ENCODE measurements around the gene NDUFA3. TPM values are rescaled to one million over a fixed set of nuclear protein-coding genes. Genes with fewer than 3 reads are reported as not detected.

Gene NDUFA3
- total RNA-seq, 1 experiment from 2014 or later: 27.2 TPM

- no peak for DNase-seq (ENCODE audit: low read depth)
- in situ Hi-C loops (cut with HindIII; ENCODE audit: low pct_unique_long_range_greater_than_20kb, low sequenced_read_pairs): no loop called here
Measured at GRCh38 chr19:54154603-54155345, 52.1 kb downstream of the NDUFA3 start.

GRCh38 chr19:54155694-54156093 is 53.0 kb downstream of the NDUFA3 start:
- no peak for DNase-seq (ENCODE audit: low read depth)
- in situ Hi-C loops (cut with HindIII; ENCODE audit: low pct_unique_long_range_greater_than_20kb, low sequenced_read_pairs): no loop called here

- DNase-seq (ENCODE audit: low read depth): no peak
- in situ Hi-C loops (cut with HindIII; ENCODE audit: low pct_unique_long_range_greater_than_20kb, low sequenced_read_pairs): no loop called here
Measured at GRCh38 chr19:54156490-54156889, 53.8 kb downstream of the NDUFA3 start.

GRCh38 chr19:54156953-54157352 is 54.3 kb downstream of the NDUFA3 start:
- in situ Hi-C loops (cut with HindIII; ENCODE audit: low pct_unique_long_range_greater_than_20kb, low sequenced_read_pairs): no loop called here
- DNase-seq (ENCODE audit: low read depth): no peak

Other genes with a start within 250 kb of the NDUFA3 start
- 17.3 and 19.2 TPM in 2 replicates for gene MYADM, start 235.0 kb upstream of the NDUFA3 start, total RNA-seq (2014; rRNA removed; shearing (Covaris generic); ENCODE audit: low replicate concordance)
- gene PRKCG, start 220.7 kb upstream of the NDUFA3 start, total RNA-seq (2014; rRNA removed; shearing (Covaris generic); ENCODE audit: low replicate concordance): 0.10 TPM in 1 of 2 replicates, not detected in the other
- gene CACNG7, start 193.6 kb upstream of the NDUFA3 start, total RNA-seq (2014; rRNA removed; shearing (Covaris generic); ENCODE audit: low replicate concordance): not detected in 2 replicates
- not detected in 2 replicates for gene CACNG8, start 139.9 kb upstream of the NDUFA3 start, total RNA-seq (2014; rRNA removed; shearing (Covaris generic); ENCODE audit: low replicate concordance)
- gene CACNG6, start 111.2 kb upstream of the NDUFA3 start, total RNA-seq (2014; rRNA removed; shearing (Covaris generic); ENCODE audit: low replicate concordance): not detected in 2 replicates
- gene VSTM1, start 39.0 kb upstream of the NDUFA3 start, total RNA-seq (2014; rRNA removed; shearing (Covaris generic); ENCODE audit: low replicate concordance): 6.0 TPM in 1 of 2 replicates, not detected in the other
- gene TARM1, start 21.5 kb upstream of the NDUFA3 start, total RNA-seq (2014; rRNA removed; shearing (Covaris generic); ENCODE audit: low replicate concordance): not detected in 2 replicates
- not detected in 2 replicates for gene OSCAR, start 2.1 kb upstream of the NDUFA3 start, total RNA-seq (2014; rRNA removed; shearing (Covaris generic); ENCODE audit: low replicate concordance)
- 19.9 and 30.5 TPM in 2 replicates for gene TFPT, start 12.8 kb downstream of the NDUFA3 start, total RNA-seq (2014; rRNA removed; shearing (Covaris generic); ENCODE audit: low replicate concordance)
- gene PRPF31, start 12.9 kb downstream of the NDUFA3 start, total RNA-seq (2014; rRNA removed; shearing (Covaris generic); ENCODE audit: low replicate concordance): 109 and 128 TPM in 2 replicates
- 3.3 and 18.4 TPM in 2 replicates for gene CNOT3, start 34.9 kb downstream of the NDUFA3 start, total RNA-seq (2014; rRNA removed; shearing (Covaris generic); ENCODE audit: low replicate concordance)
- gene LENG1, start 56.9 kb downstream of the NDUFA3 start, total RNA-seq (2014; rRNA removed; shearing (Covaris generic); ENCODE audit: low replicate concordance): 9.3 and 16.9 TPM in 2 replicates
- not detected in 2 replicates for gene TMC4, start 70.3 kb downstream of the NDUFA3 start, total RNA-seq (2014; rRNA removed; shearing (Covaris generic); ENCODE audit: low replicate concordance)
- 40.1 and 108 TPM in 2 replicates for gene MBOAT7, start 86.7 kb downstream of the NDUFA3 start, total RNA-seq (2014; rRNA removed; shearing (Covaris generic); ENCODE audit: low replicate concordance)
- 214 and 219 TPM in 2 replicates for gene TSEN34, start 88.5 kb downstream of the NDUFA3 start, total RNA-seq (2014; rRNA removed; shearing (Covaris generic); ENCODE audit: low replicate concordance)
- 2,272 and 2,379 TPM in 2 replicates for gene RPS9, start 98.0 kb downstream of the NDUFA3 start, total RNA-seq (2014; rRNA removed; shearing (Covaris generic); ENCODE audit: low replicate concordance)
- not detected in 2 replicates for gene LILRB3, start 120.2 kb downstream of the NDUFA3 start, total RNA-seq (2014; rRNA removed; shearing (Covaris generic); ENCODE audit: low replicate concordance)
- gene LILRA6, start 139.9 kb downstream of the NDUFA3 start, total RNA-seq (2014; rRNA removed; shearing (Covaris generic); ENCODE audit: low replicate concordance): not detected in 2 replicates
- not detected in 2 replicates for gene LILRB5, start 154.4 kb downstream of the NDUFA3 start, total RNA-seq (2014; rRNA removed; shearing (Covaris generic); ENCODE audit: low replicate concordance)
- gene LILRB2, start 178.3 kb downstream of the NDUFA3 start, total RNA-seq (2014; rRNA removed; shearing (Covaris generic); ENCODE audit: low replicate concordance): not detected in 2 replicates
- gene LILRA5, start 210.3 kb downstream of the NDUFA3 start, total RNA-seq (2014; rRNA removed; shearing (Covaris generic); ENCODE audit: low replicate concordance): not detected in 2 replicates
- not detected in 2 replicates for gene LILRA4, start 236.3 kb downstream of the NDUFA3 start, total RNA-seq (2014; rRNA removed; shearing (Covaris generic); ENCODE audit: low replicate concordance)

Measured in Caki2 (cell line).